ENCODE data around the gene WSCD1.

DNA sequence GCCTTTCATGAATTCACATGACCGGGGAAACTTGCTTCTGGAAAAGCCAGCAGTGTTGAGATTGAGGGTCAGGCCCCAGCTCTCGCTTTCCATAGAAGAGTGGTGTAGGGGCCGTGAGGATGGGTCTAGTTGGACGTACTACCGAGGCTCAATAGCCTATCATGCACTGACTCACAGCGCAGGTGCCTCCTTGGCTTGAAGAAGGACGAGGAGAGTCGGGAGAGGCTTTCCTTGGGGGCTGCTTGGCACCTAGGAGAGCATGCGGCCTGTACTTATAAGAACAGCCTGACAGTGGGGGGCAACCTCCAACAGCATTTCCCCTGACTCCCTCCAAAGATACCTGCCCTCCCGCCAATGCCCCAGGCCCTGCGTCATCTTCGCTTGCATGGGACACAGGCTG, 37.6 kb downstream of the WSCD1 start:
- no peak for TF ChIP-seq USF2 (IDR thresholded peaks at IDR 0.05; ENCODE audit: low read depth, low read length)
- no peak for TF ChIP-seq FOS (IDR thresholded peaks at IDR 0.05; ENCODE audit: low read depth, low read length)
- no peak for TF ChIP-seq POLR2A (IDR thresholded peaks at IDR 0.05; ENCODE audit: low read depth, low read length)
- TF ChIP-seq, protein P1, sequence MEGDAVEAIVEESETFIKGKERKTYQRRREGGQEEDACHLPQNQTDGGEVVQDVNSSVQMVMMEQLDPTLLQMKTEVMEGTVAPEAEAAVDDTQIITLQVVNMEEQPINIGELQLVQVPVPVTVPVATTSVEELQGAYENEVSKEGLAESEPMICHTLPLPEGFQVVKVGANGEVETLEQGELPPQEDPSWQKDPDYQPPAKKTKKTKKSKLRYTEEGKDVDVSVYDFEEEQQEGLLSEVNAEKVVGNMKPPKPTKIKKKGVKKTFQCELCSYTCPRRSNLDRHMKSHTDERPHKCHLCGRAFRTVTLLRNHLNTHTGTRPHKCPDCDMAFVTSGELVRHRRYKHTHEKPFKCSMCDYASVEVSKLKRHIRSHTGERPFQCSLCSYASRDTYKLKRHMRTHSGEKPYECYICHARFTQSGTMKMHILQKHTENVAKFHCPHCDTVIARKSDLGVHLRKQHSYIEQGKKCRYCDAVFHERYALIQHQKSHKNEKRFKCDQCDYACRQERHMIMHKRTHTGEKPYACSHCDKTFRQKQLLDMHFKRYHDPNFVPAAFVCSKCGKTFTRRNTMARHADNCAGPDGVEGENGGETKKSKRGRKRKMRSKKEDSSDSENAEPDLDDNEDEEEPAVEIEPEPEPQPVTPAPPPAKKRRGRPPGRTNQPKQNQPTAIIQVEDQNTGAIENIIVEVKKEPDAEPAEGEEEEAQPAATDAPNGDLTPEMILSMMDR (conservative IDR thresholded peaks at IDR 0.05; ENCODE audit: low read depth, low read length) = no peak
- TF ChIP-seq SMC3 (IDR thresholded peaks at IDR 0.05; ENCODE audit: low read depth, low read length) = no peak

Measured in IMR-90 (cell line).